H9 (cell line): ENCODE results near the gene TMPRSS2. TPM values are rescaled to one million over a fixed set of nuclear protein-coding genes. Genes with fewer than 3 reads are reported as not detected.

Experiments
- DNase-seq: peaks from one replicate; pipeline ENCODE4 v3.0.0-alpha.2; 2017
- H2AFZ ChIP-seq: one replicate; pipeline ENCODE4 v1.6.1; 2013; ENCODE audit warnings: mild to moderate bottlenecking, low read length, control low read depth, moderate library complexity
- H2AK5ac ChIP-seq: 2 replicates; pipeline ENCODE4 v1.6.1; 2013; ENCODE audit warnings: low read length, control low read depth, mixed read lengths; ENCODE audit not compliant: insufficient read length
- H2BK120ac ChIP-seq: one replicate; pipeline ENCODE4 v1.6.1; 2013; ENCODE audit warnings: low read depth, mild to moderate bottlenecking, low read length, control low read depth, inconsistent platforms; ENCODE audit not compliant: poor library complexity, severe bottlenecking
- H2BK12ac ChIP-seq: 2 replicates; pipeline ENCODE4 v1.6.1; 2013; ENCODE audit warnings: low read length, control low read depth, mixed read lengths, low read depth; ENCODE audit not compliant: insufficient read length
- H2BK15ac ChIP-seq: 2 replicates; pipeline ENCODE4 v1.6.1; 2013; ENCODE audit warnings: low read depth, low read length, control low read depth
- H2BK20ac ChIP-seq: one replicate; pipeline ENCODE4 v1.6.1; 2013; ENCODE audit warnings: low read depth, mild to moderate bottlenecking, low read length, control low read depth, inconsistent platforms; ENCODE audit not compliant: poor library complexity, severe bottlenecking
- H2BK5ac ChIP-seq: 2 replicates; pipeline ENCODE4 v1.6.1; 2013; ENCODE audit warnings: low read length, control low read depth, mixed read lengths; ENCODE audit not compliant: insufficient read length
- H3K14ac ChIP-seq: 2 replicates; pipeline ENCODE4 v1.6.1; 2013; ENCODE audit warnings: low read length, control low read depth; ENCODE audit not compliant: insufficient read depth
- H3K18ac ChIP-seq: 2 replicates; pipeline ENCODE4 v1.6.1; 2013; ENCODE audit warnings: low read depth, mild to moderate bottlenecking, mixed read lengths, low read length, control low read depth; ENCODE audit not compliant: insufficient read length
- H3K23ac ChIP-seq: 2 replicates; pipeline ENCODE4 v1.6.1; 2013; ENCODE audit warnings: low read length, control low read depth, mixed read lengths, low read depth; ENCODE audit not compliant: insufficient read length
- H3K23me2 ChIP-seq: 2 replicates; pipeline ENCODE4 v1.6.1; 2013; ENCODE audit warnings: low read depth, mild to moderate bottlenecking, mixed read lengths, low read length, control low read depth; ENCODE audit not compliant: insufficient read length, poor library complexity, severe bottlenecking
- H3K27ac ChIP-seq: 2 replicates; pipeline ENCODE4 v1.5.1; 2013; ENCODE audit warnings: low read length, control low read depth, mixed read lengths, low read depth; ENCODE audit not compliant: insufficient read length
- H3K27me3 ChIP-seq: 2 replicates; pipeline ENCODE4 v1.6.1; 2013; ENCODE audit warnings: low read length, control low read depth, inconsistent platforms; ENCODE audit not compliant: insufficient read depth
- H3K4ac ChIP-seq: 2 replicates; pipeline ENCODE4 v1.6.1; 2013; ENCODE audit warnings: low read depth, mild to moderate bottlenecking, control low read depth, inconsistent platforms, low read length, moderate library complexity
- H3K4me1 ChIP-seq: 2 replicates; pipeline ENCODE4 v1.6.1; 2013; ENCODE audit warnings: low read length, control low read depth, inconsistent platforms; ENCODE audit not compliant: insufficient read depth
- H3K4me2 ChIP-seq: 2 replicates; pipeline ENCODE4 v1.6.1; 2013; ENCODE audit warnings: low read length, control low read depth, mixed read lengths; ENCODE audit not compliant: insufficient read length, insufficient read depth
- H3K56ac ChIP-seq: 2 replicates; pipeline ENCODE4 v1.6.1; 2013; ENCODE audit warnings: low read depth, mild to moderate bottlenecking, mixed read lengths, low read length, control low read depth; ENCODE audit not compliant: insufficient read length
- H3K79me1 ChIP-seq: 2 replicates; pipeline ENCODE4 v1.6.1; 2013; ENCODE audit warnings: low read depth, mild to moderate bottlenecking, moderate library complexity, low read length, control low read depth, inconsistent platforms; ENCODE audit not compliant: insufficient read depth, poor library complexity, severe bottlenecking
- H3K79me2 ChIP-seq: 2 replicates; pipeline ENCODE4 v1.6.1; 2013; ENCODE audit warnings: low read length, control low read depth, inconsistent platforms; ENCODE audit not compliant: insufficient read depth
- H3K9ac ChIP-seq: 2 replicates; pipeline ENCODE4 v1.6.1; 2013; ENCODE audit warnings: low read length, control low read depth, mixed read lengths; ENCODE audit not compliant: insufficient read length; ENCODE audit errors: extremely low read depth
- H3K9me3 ChIP-seq: one replicate; pipeline ENCODE4 v1.6.1; 2013; ENCODE audit warnings: low read depth, low read length, inconsistent platforms; ENCODE audit not compliant: control insufficient read depth
- H3T11ph ChIP-seq: one replicate; pipeline ENCODE4 v1.6.1; 2013; ENCODE audit warnings: mild to moderate bottlenecking, low read length, control low read depth, inconsistent platforms
- H4K20me1 ChIP-seq: one replicate; pipeline ENCODE4 v1.6.1; 2013; ENCODE audit not compliant: control insufficient read depth, insufficient read length, insufficient read depth
- H4K5ac ChIP-seq: 2 replicates; pipeline ENCODE4 v1.6.1; 2013; ENCODE audit warnings: low read depth, mild to moderate bottlenecking, mixed read lengths, low read length, control low read depth; ENCODE audit not compliant: insufficient read length
- H4K8ac ChIP-seq: replicated peaks from 2 replicates; pipeline ENCODE4 v1.6.1; 2013; ENCODE audit warnings: low read length, control low read depth, mixed read lengths, low read depth; ENCODE audit not compliant: insufficient read length
- H4K91ac ChIP-seq: 2 replicates; pipeline ENCODE4 v1.6.1; 2013; ENCODE audit warnings: low read depth, mild to moderate bottlenecking, moderate library complexity, mixed read lengths, low read length, control low read depth; ENCODE audit not compliant: insufficient read length
- H3K27ac Mint-ChIP-seq, 3 experiments: 2 replicates in 2 of 3; 3 replicates in 1 of 3; pipeline ENCODE4 v1.8.0; 2020 to 2021; ENCODE audit warnings: mixed read lengths in 3 of 3, mild to moderate bottlenecking in 1 of 3, moderate library complexity in 1 of 3
- H3K27me3 Mint-ChIP-seq: 2 replicates; pipeline ENCODE4 v1.8.0; 2021; ENCODE audit warnings: low read depth, mild to moderate bottlenecking, moderate library complexity, mixed read lengths
- H3K36me3 Mint-ChIP-seq, 3 experiments: 2 replicates in 2 of 3; 3 replicates in 1 of 3; pipeline ENCODE4 v1.8.0; 2020 to 2021; ENCODE audit warnings: low read depth in 3 of 3, mixed read lengths in 3 of 3; ENCODE audit not compliant: insufficient read depth in 1 of 3
- H3K4me1 Mint-ChIP-seq, 2 experiments: 2 replicates each; pipeline ENCODE4 v1.8.0; 2020; ENCODE audit warnings: mixed read lengths in 2 of 2
- H3K4me3 Mint-ChIP-seq, 2 experiments: 2 replicates in 1 of 2; 3 replicates in 1 of 2; pipeline ENCODE4 v1.8.0; 2020 to 2021; ENCODE audit warnings: mild to moderate bottlenecking in 2 of 2, mixed read lengths in 2 of 2, moderate library complexity in 1 of 2
- H3K9me3 Mint-ChIP-seq, 2 experiments: 2 replicates in 1 of 2; 3 replicates in 1 of 2; pipeline ENCODE4 v1.8.0; 2020; ENCODE audit warnings: mild to moderate bottlenecking in 2 of 2, mixed read lengths in 2 of 2, moderate library complexity in 1 of 2
- WGBS: extraction: QIAGEN DNeasy Blood & Tissue Kit; methylation state at CpG from one replicate; pipeline ENCODE4 v1.1.7; 2013; ENCODE audit warnings: missing lambda C conversion rate, low lambda C conversion rate, mixed read lengths; ENCODE audit not compliant: insufficient read length; ENCODE audit errors: extremely low coverage; 5-methylcytosine and 5-hydroxymethylcytosine counted together
- total RNA-seq: library from RNA; stranded (reverse); gene quantifications from 2 replicates; pipeline ENCODE4 v1.2.1, GENCODE V29; 2021
- TF ChIP-seq, protein P1 (sequence below): fragments of 200-600 bp; sonication (generic); conservative IDR thresholded peaks from 3 replicates; pipeline ENCODE4 v1.8.0; 2021; ENCODE audit warnings: antibody characterized with exemption, mild to moderate bottlenecking

The TMPRSS2 gene
- total RNA-seq, 1 experiment from 2014 or later, result 12.1 TPM

DNA sequence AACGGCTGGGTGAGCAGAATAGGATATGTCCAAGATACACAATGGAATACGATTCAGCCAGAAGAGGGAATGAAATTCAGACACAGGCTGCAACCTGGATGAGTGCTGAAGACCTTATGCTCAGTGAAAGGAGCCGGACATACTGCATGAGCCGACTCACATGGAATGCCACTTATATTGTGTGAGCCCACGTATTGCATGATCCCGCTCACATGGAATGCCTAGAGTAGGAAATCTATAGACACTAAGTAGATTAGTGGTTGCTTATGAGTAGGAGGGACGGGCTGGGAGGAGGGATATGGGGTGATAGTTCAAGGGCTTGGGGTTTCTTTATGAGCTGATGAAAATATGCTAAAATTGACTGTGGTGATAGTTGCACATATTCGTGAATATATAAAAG, 26.8 kb downstream of the TMPRSS2 start:
- Mint-ChIP-seq H3K4me1 (peaks cover 44 to 51% of the 10 kb centered on the region in 2 experiments), H3K9me3 (no peaks in the 10 kb centered on the region), H3K4me3 (no peak overlapping the region), H3K36me3 (peaks cover 4 to 26% (median 5%) of the 10 kb centered on the region in 3 experiments; a peak in 5 of 7 replicates), H3K27ac (no peak overlapping the region), H3K27me3 (no peaks in the 10 kb centered on the region)
- H3K4me1 ChIP-seq, result peaks cover 8% of the 10 kb centered on the region; the same call in 1 of the 2 replicates
- H3K56ac ChIP-seq, result no peak overlapping the region
- H2BK20ac ChIP-seq, result no peak overlapping the region
- H3K18ac ChIP-seq, result no peak overlapping the region
- H3K14ac ChIP-seq, result no peak overlapping the region
- H2AK5ac ChIP-seq, result no peak overlapping the region
- H2BK5ac ChIP-seq, result no peak overlapping the region
- H3K79me1 ChIP-seq, result no peaks in the 10 kb centered on the region
- no peak overlapping the region for H3K23ac ChIP-seq
- TF ChIP-seq, protein P1, sequence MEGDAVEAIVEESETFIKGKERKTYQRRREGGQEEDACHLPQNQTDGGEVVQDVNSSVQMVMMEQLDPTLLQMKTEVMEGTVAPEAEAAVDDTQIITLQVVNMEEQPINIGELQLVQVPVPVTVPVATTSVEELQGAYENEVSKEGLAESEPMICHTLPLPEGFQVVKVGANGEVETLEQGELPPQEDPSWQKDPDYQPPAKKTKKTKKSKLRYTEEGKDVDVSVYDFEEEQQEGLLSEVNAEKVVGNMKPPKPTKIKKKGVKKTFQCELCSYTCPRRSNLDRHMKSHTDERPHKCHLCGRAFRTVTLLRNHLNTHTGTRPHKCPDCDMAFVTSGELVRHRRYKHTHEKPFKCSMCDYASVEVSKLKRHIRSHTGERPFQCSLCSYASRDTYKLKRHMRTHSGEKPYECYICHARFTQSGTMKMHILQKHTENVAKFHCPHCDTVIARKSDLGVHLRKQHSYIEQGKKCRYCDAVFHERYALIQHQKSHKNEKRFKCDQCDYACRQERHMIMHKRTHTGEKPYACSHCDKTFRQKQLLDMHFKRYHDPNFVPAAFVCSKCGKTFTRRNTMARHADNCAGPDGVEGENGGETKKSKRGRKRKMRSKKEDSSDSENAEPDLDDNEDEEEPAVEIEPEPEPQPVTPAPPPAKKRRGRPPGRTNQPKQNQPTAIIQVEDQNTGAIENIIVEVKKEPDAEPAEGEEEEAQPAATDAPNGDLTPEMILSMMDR, result no peak
- no peak overlapping the region for H2BK15ac ChIP-seq
- H3T11ph ChIP-seq, result no peak overlapping the region
- H3K9ac ChIP-seq, result no peak overlapping the region
- H3K27me3 ChIP-seq, result no peaks in the 10 kb centered on the region
- no peak overlapping the region for H4K8ac ChIP-seq
- no peaks in the 10 kb centered on the region for H4K20me1 ChIP-seq
- H3K4ac ChIP-seq, result no peak overlapping the region
- H3K4me2 ChIP-seq, result no peak overlapping the region
- no peaks in the 10 kb centered on the region for H3K23me2 ChIP-seq
- H3K27ac ChIP-seq, result no peak overlapping the region
- H4K5ac ChIP-seq, result no peak overlapping the region
- H2AFZ ChIP-seq, result no peak overlapping the region
- no peaks in the 10 kb centered on the region for H3K79me2 ChIP-seq
- H4K91ac ChIP-seq, result no peak overlapping the region
- no CpG with 5 or more reads among the region's 8 CpGs for WGBS
- H2BK120ac ChIP-seq, result no peak overlapping the region
- H3K9me3 ChIP-seq, result no peaks in the 10 kb centered on the region
- no peak overlapping the region for H2BK12ac ChIP-seq
- DNase-seq, result no peak
